Activated naive CD8-positive, alpha-beta T cell treated with anti-CD3 and anti-CD28 coated beads, Interleukin-2, amount 50 U/mL, for 16 hours (primary cell): ENCODE measurements around the gene RGS11.

Source experiments
- DNase-seq: peaks from one replicate; pipeline ENCODE4 v3.0.0-alpha.2; 2020; ENCODE audit warnings: low read depth, low spot score

The RGS11 gene

DNA sequence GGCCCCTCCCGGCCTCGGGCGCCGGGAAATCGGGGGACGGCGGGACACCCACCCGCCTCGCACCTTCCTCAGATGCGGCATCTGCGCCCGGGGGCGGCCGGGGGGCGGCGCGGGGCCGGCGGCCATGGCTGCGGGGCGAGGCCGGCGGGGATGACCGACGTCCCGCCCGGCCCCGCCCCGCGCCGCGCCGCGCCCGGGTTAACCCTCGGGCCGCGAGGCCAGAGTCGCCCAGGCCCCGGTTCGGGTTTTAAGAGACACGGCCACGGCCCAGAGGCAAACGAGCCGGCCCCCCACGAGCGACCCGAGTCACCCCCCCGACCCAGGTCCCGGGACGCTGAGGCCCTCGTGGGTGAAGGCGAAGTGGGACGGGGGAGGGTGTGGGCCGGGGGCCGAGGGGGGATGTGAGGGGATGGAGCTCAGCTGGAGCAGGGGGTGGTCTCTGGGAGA, at the start of gene RGS11:
TSS of gene RGS11 (minus strand) at position 159 of the 447 bp plus-strand sequence. CDS start at position 126, 33 bp downstream.
- no peak for DNase-seq

DNA sequence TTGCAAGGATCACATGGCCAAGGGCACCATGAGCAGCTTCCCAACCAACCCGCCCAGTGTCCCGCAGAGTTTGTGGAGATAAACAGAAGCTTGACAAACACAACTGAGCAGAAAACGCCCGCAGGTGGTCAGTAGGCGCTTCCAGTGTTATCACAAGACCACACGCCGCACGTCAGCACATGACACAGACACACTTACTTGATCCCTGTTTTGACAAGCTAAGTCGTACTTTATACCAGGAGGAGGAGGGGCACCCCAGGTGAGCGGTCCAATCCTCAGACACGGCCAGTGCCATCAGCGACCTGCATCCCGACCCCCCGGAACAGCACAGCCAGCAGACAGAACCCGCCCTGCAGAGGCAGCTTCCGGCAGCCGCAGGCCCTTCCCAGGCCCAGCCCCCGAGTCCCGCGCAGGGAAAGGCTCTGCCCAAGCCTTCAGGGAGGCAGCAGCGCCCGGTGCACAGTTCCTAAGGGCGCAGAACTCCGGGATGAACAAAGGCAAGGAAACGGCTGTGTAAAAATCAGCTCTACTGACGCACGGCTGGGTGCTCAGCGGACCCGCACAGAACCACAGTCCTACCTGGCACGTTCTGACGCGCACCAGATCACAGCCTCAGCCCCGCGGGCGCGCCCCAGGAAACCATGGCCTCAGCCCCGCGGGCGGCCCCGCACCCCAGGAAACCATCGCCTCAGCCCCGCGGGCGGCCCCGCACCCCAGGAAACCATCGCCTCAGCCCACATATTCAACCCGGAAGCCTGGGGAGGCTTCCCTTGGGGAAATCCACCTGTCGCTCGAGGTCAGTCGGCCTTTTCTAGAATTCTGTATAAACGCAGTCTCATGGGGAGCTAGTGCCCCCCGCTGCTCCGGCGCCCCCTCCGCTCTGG, 48.9 kb upstream of the RGS11 start:
- peak; percentile 8 for DNase-seq

DNA sequence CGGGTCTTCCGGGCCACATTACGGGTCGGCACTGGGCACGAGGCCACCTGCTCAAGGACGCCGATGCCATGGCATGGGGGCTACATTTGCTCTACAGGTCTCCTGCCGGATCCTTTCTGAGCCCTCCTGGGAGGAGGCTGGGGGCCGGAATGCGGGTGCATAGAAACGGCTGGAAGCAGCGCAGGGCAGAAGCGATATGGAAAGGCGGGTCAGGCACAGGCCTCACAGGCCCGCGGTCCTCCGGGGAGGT, 48.4 kb upstream of the RGS11 start:
- no peak for DNase-seq

DNA sequence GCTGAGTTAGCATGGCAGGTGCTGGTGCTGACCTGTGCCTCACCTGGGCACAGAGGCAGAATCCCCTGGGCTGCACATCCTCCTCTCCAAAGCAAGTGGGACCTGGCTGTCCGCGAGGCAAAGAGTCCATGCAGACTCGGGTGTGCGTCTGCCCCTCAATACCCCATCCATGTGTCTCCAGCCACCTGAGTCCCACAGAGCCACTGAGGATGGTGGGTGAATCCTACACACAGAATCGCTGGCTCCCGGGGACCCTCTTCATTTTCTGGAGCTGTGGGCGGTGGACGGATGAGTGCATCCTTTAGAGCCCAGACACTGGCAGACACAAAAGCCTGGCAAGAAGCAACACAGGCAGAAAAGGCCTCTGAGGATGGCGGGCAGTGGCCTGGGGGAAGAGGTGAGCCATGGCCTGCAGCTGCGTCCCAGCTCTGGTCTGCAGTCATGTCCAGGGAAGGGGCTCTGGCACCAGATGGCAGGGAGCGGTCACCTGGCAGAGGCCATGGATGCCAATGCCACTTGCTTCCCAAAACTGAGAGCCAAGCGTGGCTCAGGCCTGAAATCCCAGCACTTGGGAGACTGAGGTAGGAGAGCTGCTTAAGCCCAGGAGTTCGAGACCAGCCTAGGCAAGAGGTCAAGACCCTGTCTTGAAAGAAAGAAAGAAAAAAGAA, 46.9 kb upstream of the RGS11 start:
- no peak for DNase-seq

DNA sequence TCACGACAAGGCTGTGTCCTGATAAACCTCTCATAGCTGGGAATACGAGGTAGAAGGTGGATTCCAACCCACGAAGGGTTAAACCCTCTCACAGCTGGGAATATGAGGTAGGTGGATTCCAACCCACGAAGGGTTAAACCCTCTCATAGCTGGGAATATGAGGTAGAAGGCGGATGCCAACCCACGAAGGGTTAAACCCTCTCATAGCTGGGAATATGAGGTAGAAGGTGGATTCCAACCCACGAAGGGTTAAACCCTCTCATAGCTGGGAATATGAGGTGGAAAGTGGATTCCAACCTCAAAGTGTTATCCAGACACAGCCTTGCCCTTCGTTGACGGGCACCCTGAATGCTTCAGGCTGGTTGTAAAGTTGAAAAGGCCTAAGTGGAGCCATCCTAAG, 45.8 kb upstream of the RGS11 start:
- DNase-seq: no peak

DNA sequence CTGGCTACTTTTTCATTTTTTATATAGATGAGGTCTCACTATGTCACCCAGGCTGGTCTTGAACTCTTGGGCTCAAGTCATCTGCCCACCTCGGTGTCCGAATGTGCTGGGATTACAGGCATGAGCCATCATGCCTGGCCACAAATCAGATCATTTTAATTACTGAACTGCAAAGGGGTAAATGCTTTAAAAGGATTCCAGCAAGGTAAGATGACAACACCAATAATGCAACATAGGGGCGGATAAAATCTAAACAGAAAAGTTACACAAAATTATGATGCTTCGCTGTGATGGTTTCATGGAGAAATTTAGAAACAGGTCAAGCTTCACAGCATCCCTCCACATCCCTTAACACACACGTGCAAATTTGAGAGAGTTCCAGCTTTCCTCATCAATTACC, 44.5 kb upstream of the RGS11 start:
- DNase-seq: no peak

DNA sequence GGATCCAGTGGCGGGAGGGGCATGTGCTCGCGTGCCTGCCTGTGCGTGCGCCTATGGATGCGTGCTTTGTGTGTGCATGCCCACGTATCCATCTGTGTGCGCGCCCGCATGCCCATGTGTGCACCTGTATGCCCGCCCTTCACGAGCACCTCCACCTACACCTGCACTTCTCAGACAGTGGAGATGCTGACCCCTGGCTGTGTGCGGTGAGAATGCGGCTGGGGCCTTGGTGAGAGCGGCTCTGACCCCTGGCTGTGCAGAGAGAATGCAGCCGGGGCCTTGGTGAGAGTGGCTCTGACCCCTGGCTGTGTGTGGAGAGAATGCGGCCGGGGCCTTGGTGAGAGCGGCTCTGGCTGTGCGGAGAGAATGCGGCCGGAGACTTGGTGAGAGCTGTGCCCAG, 42.9 kb upstream of the RGS11 start:
- no peak for DNase-seq

DNA sequence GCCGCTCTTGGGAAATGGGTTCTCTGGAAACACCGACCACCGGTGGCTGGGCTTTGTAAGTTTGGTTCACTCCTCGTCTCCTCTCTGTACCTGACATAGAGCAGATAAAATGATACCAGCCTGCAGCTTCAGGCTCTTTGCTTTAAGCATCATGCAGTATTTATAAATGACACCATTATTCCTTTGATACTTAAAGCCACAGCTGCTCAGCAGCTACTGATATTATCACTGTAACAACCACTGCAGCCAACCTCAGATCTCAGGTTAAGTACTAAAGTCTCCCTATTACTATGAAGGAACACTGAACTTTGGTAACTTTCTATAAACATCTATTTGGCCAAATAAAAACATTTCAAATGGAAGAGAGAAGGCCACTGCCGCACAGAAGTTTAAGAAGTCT, 41.8 kb upstream of the RGS11 start:
- no peak for DNase-seq

DNA sequence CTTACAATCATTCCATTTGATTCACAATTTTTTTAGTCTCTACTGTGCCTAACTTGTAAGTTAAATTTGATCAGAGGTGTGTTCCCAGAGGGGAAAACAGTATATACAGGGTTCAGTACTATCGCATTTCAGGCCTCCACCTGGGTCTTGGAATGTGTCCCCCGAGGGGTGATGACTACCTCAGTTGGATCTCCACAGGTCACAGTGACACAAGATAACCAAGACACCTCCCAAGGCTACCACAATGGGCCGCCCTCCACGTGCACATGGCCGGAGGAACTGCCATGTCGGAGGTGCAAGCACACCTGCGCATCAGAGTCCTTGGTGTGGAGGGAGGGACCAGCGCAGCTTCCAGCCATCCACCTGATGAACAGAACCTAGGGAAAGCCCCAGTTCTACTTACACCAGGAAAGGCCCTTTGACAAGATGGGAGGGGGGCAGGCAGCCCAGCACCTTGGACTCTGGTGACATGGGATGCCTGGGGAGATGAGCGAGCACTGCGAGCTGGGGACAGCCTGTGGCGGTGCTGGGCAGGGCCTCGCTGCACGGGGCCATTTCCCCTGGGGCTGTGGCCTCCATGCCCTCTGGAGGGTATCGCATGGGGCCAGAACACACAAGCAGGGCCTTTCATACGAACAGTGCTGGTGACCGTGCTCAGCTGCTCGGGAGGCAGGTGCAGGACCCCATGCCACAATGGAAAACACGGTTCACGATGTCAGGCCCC, 41.2 kb upstream of the RGS11 start:
- no peak for DNase-seq

DNA sequence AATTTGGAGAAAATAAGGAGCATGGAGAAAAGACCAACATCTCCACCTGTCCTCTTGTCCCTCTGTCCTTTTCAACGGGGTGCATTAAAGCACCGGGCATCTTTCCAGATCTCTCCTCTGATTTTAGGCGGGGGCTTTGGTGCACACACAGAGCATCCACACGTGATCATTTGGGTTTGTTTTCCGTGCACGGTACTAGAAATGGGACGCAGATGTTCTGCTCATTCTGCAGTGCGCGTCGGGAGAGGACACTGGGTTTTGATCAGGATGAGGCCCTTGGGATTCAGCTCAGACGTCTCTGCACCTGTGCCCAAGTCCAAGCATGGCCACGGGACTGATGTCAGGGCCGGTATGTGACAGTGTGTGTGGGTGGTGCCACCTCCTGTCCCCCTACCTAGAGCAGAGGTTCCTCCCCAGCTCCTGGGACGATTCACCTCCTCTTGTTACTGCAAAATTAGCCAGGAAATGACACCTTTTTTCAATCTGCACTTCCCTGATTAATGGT, 39.1 kb upstream of the RGS11 start:
- no peak for DNase-seq

DNA sequence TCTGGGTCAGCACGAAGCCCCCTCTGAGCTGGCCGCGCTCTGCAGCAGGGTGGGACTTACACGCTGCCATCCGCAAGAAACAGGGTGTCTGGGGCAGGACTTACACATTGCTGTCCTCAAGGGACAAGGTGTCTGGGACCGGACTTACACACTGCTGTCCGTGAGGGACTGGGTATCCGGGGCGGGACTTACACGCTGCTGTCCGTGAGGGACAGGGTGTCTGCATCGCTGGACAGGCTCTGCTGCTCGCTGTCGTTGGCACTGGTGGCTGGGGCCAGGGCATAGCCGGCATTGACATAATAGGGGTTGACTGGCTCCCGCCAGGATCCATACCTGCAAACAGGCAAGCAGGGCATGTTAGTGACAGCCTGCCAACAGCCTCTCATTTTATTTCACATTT, 38.6 kb upstream of the RGS11 start:
- DNase-seq: no peak

DNA sequence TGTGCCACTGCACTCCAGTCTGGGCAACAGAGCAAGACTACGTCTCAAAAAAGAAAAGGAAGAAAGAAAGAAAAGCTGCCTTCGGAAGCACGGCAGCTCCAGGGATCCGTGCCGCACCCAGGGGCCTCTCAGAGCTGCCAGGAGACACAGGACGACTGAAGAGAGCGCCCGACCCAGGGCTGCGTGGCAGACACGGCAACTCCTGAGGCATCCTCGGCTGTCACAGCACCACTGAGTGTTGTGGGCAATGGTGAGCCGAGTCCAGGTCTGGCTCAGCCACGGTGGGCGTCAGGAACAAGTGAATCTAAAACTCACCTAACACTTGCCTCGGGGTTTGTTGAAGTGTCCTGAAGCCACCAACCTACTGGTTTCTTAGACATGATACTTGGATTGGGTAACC, 36.0 kb upstream of the RGS11 start:
- no peak for DNase-seq

DNA sequence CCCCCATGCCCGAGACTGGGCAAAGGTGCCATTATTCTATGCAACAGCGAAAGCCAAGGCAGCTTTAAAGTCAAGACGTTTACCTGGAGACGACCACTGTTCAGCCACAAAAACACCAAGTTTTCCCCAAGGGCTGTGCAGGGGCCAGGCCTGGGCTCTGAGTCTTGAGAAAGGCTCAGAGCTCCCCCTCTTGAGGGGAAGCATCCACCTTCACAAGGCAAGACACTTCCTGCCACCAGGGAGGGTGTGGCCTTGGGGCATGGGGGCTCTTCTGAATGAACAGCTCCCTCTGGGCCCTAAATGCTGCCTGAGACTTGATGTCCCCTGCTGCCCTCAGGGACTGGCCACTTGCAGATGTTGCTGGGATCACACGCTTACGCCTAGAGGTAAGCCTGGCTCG, 33.7 kb upstream of the RGS11 start:
- no peak for DNase-seq

DNA sequence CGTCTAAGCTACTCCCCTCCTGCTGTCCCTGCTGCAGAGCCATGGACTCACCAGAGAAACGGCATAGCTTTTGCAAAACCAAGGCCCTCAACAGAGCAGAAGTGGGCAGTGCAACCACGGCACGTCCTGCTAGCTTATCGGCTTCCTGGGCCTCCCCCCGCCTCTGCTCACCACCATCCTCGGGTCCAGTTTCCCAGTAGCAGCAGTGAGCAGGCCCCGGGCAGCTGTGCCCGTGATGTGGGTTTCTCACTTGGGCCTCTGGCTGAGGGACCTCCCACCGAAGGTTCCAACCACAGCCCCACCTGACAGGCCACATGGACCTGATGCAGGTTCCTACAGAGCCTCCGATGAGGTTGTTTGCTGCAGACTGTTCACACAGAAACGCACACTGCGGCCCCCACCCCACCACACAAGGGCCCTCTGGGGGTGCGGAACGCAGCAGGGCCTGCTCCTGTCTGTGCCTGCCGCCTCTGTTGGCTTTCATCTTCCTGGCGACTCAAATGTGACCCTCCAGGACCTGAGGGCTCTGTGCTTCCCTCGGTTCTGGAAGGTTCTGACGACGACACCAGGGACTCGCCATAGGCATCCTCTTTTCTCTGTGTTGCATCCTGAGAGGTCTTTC, 32.1 kb upstream of the RGS11 start:
- no peak for DNase-seq

DNA sequence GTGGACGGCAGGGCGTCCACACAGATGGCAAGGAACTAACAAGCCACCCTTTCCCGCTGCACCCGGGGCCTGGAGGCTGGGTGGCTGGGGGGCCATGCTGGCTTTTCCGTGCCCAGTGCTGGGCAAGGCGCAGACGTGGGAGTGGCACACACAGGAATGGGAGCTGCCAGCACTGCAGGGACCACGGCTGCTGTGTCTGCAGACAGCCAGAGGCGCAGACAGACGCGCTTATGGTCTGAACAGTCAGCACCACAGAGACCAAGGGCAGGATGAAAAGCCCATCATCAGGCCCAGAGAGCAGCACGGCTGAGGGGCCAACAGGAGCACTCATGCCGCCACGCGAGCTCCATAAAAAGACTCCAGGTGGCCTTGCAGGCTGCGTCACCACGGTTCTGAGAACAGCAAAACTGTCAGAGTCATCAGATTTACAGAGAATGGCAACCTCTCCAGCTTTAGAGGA, 31.2 kb upstream of the RGS11 start:
- no peak for DNase-seq

DNA sequence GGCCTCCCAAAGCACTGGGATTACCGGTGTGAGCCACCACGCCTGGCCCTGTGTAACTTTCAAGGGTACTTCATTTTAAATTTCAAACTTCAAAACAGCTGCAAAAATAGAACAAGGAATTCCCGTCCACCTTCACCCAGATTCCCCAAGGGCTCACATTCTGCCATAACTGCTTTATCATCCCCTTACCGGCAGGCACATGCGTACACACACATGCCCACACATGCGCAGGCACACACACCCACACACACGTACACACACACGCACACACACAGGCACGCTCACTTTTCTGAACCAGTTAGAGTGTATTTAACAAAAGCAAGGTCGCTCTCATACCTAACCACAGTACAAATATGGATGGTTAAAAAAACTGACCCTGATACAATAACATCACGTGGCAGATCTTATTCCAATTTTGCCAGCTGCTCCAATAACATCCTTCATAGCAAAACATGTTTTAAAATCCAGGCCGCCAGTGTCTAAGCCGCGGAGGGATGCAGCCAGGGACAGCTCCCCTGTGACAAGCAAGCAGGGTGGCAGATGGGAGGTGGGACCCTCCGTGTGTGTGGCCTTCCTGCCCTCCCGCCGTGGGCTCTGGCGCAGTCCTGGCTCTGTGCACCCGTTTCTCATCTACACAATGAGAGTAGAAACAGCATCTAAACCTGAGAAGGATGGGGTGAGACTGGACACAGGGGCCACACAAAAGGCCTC, 30.3 kb upstream of the RGS11 start:
- DNase-seq: no peak

DNA sequence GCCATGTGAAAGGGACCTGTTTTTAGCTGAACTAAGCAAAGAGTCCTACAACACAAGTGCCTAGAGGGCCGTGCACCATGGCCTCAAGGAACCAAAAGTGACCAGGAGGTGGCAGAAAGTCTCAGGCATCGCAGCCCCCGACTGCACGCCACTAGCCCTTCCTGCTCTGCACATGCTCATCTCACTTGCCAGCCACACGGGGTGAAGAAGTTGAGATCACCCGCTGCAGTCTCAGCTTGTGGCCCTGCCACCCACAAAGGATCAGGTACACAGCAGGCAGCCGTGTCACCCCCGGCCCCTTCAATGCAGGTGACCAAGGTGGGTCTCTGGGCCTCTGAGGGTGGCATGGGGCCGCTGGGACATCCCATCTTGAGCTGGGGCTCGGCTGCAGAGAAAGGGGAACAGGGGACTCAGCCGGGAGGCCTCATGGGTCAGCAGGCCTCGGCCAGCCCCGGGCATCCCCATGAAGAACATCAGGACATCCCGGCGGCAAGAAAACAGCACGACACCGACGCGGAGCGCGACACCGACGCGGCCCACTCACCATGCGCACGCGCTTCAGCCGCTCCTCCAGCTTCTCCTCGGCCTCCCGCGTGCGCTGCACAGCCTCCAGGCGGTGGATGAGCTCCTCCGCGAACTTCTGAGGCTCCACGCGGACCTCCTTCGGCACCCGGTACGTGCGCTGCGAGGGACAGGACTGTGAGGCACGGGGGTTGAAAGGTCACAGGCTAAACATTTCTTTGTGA, 28.2 kb upstream of the RGS11 start:
- DNase-seq: no peak

DNA sequence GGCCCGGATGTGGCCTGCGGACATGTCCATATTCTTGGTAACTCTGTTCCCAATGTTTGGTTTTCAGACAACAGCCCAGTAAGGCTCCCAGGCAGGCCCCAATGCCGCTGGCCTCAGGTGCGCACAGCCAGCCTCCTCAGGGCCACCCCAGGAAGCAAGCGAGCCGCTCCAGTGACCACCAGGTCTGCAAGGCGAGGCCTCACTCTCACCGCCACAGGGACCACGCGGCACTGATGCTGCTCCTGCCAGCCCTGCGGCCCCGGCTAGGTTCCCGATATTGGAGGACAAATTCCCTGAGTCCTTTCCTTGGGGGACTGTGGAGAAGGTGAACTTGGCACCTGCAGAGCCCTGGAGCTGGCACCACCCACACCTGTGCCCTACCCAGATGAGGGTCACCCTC, 26.2 kb upstream of the RGS11 start:
- no peak for DNase-seq

DNA sequence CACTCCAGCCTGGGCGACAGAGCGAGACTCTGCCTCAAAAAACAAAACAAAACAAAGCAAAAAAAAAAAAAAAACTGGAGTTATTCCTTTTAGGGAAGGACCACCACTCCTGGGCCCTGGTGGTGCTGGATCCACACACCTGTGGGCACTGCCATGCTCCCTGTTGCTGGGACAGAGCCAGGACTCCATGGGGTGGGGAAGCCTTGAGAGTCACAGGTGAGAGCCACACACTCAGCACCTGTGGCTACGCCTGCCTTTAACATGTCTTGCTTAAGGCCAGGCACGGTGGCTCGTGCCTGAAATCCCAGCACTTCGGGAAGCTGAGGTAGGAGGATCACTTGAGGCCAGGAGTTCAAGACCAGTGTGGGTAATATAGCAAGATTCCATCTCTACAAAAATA, 25.5 kb upstream of the RGS11 start:
- DNase-seq: no peak

DNA sequence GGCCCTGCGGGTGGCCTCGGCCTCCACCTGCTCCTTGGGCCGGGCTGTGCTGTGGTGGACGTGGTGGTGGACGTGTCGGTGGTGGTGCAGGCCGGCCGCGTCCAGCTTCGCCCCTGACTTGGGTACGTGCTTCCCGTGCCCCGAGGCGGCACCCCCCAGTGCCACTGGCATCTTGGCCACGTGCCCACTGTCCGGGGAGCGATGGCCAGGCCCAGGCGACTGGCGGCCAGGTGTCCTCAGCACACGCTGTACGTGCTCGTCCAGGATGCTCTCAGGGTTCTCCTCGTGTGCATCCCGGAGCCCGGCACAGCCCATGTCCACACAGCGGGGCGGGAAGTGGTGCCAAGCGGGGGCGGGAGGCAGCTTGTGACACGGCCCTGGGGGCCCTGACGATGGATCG, 22.1 kb upstream of the RGS11 start:
- DNase-seq: no peak
